Endothelial cell of umbilical vein (primary cell): ENCODE data around the gene DNAJC9. TPM values are rescaled to one million over a fixed set of nuclear protein-coding genes. Genes with fewer than 3 reads are reported as not detected.

Experiments used
- BruUV-seq: library from RNA; stranded (reverse); fragments of 400-500 nt; replicated peaks from 2 replicates; lab custom pipeline; 2021; lab: Mats Ljungman, UMichigan
- CTCF ChIA-PET: fragments of 300-600, 350-600 bp; sonication (Branson Sonifier 250); formaldehyde crosslinking; loops from one replicate; lab custom pipeline; 2021; ENCODE audit warnings: antibody characterized with exemption, inconsistent platforms; lab: Charles Lee
- POLR2A ChIA-PET: fragments of 300-600, 350-600 bp; sonication (Branson Sonifier 250); formaldehyde crosslinking; loops from one replicate; lab custom pipeline; 2021; ENCODE audit warnings: antibody characterized with exemption, inconsistent platforms; lab: Charles Lee
- DNase-seq: peaks from one replicate; pipeline ENCODE4 v3.0.0-alpha.2; 2011; ENCODE audit warnings: low read depth, low spot score
- FAIRE-seq: peaks from 2 replicates; lab custom pipeline; 2011; peaks lifted over from hg19 to GRCh38; lab: Jason Lieb, UNC
- H2AFZ ChIP-seq: 2 replicates; pipeline ENCODE4 v1.6.0; 2012; ENCODE audit warnings: low read depth, low read length, control low read depth, inconsistent platforms
- H3K27ac ChIP-seq: 2 replicates; pipeline ENCODE4 v1.5.1; 2011; ENCODE audit warnings: low read depth, mild to moderate bottlenecking, control low read depth, low read length, moderate library complexity; ENCODE audit not compliant: insufficient read depth
- H3K27me3 ChIP-seq, 2 experiments: 2 replicates each; pipeline versions ENCODE4 v1.6.0 to v1.6.1; 2011; ENCODE audit warnings: low read length in 2 of 2, mixed read lengths in 1 of 2; ENCODE audit not compliant: control insufficient read depth in 2 of 2, insufficient read depth in 2 of 2
- H3K36me3 ChIP-seq, 2 experiments: 2 replicates in 1 of 2; 3 replicates in 1 of 2; pipeline ENCODE4 v1.5.1; 2011; ENCODE audit warnings: low read length in 2 of 2, mild to moderate bottlenecking in 1 of 2, moderate library complexity in 1 of 2; ENCODE audit not compliant: control insufficient read depth in 2 of 2, insufficient read depth in 2 of 2; ENCODE audit errors: extremely low read depth in 1 of 2
- H3K4me1 ChIP-seq: 3 replicates; pipeline ENCODE4 v1.5.1; 2011; ENCODE audit warnings: mild to moderate bottlenecking, low read length; ENCODE audit not compliant: control insufficient read depth, insufficient read depth; ENCODE audit errors: extremely low read depth
- H3K4me2 ChIP-seq: 2 replicates; pipeline ENCODE4 v1.6.1; 2011; ENCODE audit warnings: low read length, control low read depth, mixed read lengths; ENCODE audit not compliant: insufficient read depth
- H3K4me3 ChIP-seq, 3 experiments: fragments of 200-600 bp in 1 of 3; sonication (generic), shearing (Covaris generic) in 1 of 3; replicated peaks in 1 of 3; 2 replicates each; pipeline ENCODE4 v1.5.1; 2011 to 2016; ENCODE audit warnings: control low read depth in 3 of 3, low read length in 3 of 3, mild to moderate bottlenecking in 2 of 3, inconsistent platforms in 1 of 3, low read depth in 1 of 3, moderate library complexity in 1 of 3; ENCODE audit not compliant: insufficient read depth in 1 of 3
- H3K79me2 ChIP-seq: 2 replicates; pipeline ENCODE4 v1.6.0; 2012; ENCODE audit warnings: low read length, inconsistent platforms; ENCODE audit not compliant: control insufficient read depth, insufficient read depth
- H3K9ac ChIP-seq: replicated peaks from 2 replicates; pipeline ENCODE3; 2011; ENCODE audit warnings: low read length, control low read depth; ENCODE audit not compliant: insufficient read depth; ENCODE audit errors: extremely low read depth
- H3K9me1 ChIP-seq: replicated peaks from 3 replicates; pipeline ENCODE4 v1.6.0; 2011; ENCODE audit warnings: mild to moderate bottlenecking, low read length; ENCODE audit not compliant: control insufficient read depth, insufficient read depth; ENCODE audit errors: extremely low read depth
- H3K9me3 ChIP-seq: replicated peaks from 2 replicates; pipeline ENCODE4 v1.5.1; 2012; ENCODE audit warnings: low read length, inconsistent platforms; ENCODE audit not compliant: control insufficient read depth, insufficient read depth
- H4K20me1 ChIP-seq: replicated peaks from 2 replicates; pipeline ENCODE3; 2011; ENCODE audit warnings: mild to moderate bottlenecking, low read length; ENCODE audit not compliant: control insufficient read depth, insufficient read depth; ENCODE audit errors: extremely low read depth
- CTCF ChIP-seq, 2 donors: IDR thresholded peaks; 1 replicate in 1 of 2; 2 replicates in 1 of 2; pipeline ENCODE4 v1.5.1; 2011; ENCODE audit warnings: low read length in 2 of 2, mild to moderate bottlenecking in 2 of 2, moderate library complexity in 2 of 2, control low read depth in 1 of 2, inconsistent platforms in 1 of 2, low read depth in 1 of 2; ENCODE audit not compliant: insufficient read depth in 1 of 2; ENCODE audit errors: extremely low read depth in 1 of 2
- EZH2 ChIP-seq: IDR thresholded peaks from 2 replicates; pipeline ENCODE4 v1.6.1; 2012; ENCODE audit warnings: borderline replicate concordance, low read depth, mild to moderate bottlenecking, moderate library complexity, low read length, inconsistent platforms; ENCODE audit not compliant: severe bottlenecking
- FOS ChIP-seq: IDR thresholded peaks from 2 replicates; pipeline ENCODE4 v1.6.1; 2011; ENCODE audit warnings: mild to moderate bottlenecking, low read length, moderate library complexity, borderline replicate concordance; ENCODE audit not compliant: insufficient read depth
- GATA2 ChIP-seq: IDR thresholded peaks from 2 replicates; pipeline ENCODE4 v1.7.0; 2011; ENCODE audit warnings: low read depth, mild to moderate bottlenecking, moderate library complexity, mixed read lengths, low read length; ENCODE audit not compliant: insufficient read length, insufficient read depth
- JUN ChIP-seq: IDR thresholded peaks from 2 replicates; pipeline ENCODE4 v1.6.1; 2011; ENCODE audit warnings: borderline replicate concordance, low read depth; ENCODE audit not compliant: insufficient read length, insufficient read depth
- MAX ChIP-seq: IDR thresholded peaks from 2 replicates; pipeline ENCODE4 v1.6.1; 2011; ENCODE audit not compliant: insufficient read depth, insufficient read length
- MYC ChIP-seq: IDR thresholded peaks from one replicate; pipeline ENCODE4 v1.6.1; 2011; ENCODE audit warnings: mild to moderate bottlenecking, low read depth, low read length
- POLR2A ChIP-seq: IDR thresholded peaks from 2 replicates; pipeline ENCODE4 v1.6.1; 2012; ENCODE audit warnings: low read depth, mild to moderate bottlenecking, control low read depth, low read length
- POLR2AphosphoS5 ChIP-seq: IDR thresholded peaks from 2 replicates; pipeline ENCODE4 v1.6.1; 2012; ENCODE audit warnings: low read depth, mild to moderate bottlenecking, control low read depth, low read length, moderate library complexity; ENCODE audit not compliant: insufficient read depth
- dilution Hi-C: fragments of 300-500 bp; cut with MboI; formaldehyde crosslinking; loops from one replicate; pipeline ENCODE4 v1.15.0; 2019; ENCODE audit warnings: low sequenced_read_pairs; ENCODE audit not compliant: extremely low pct_ligation_motif_present
- intact Hi-C: fragments of 100-400 bp; cut with micrococcal nuclease; formaldehyde crosslinking; loops from one replicate; pipeline ENCODE4 v1.10.0; 2022
- polyA plus RNA-seq, 4 experiments: library from polyadenylated mRNA; depleted of rRNA in 3 of 4; stranded (reverse) in 3 of 4; unstranded in 1 of 4; fragments of >200 nt; gene quantifications; 2 replicates each; pipeline versions ENCODE4 v1.2.1 to v1.2.3, GENCODE V29; 2011 to 2012; ENCODE audit warnings: missing spikeins in 1 of 4
- total RNA-seq: library from RNA; stranded (reverse); gene quantifications from 2 replicates; pipeline ENCODE4 v1.2.3, GENCODE V29; 2021

The DNAJC9 gene
- total and polyA plus RNA-seq, 2 donors (not counting 3 experiments of a cell fraction or from before 2014, with no cell fraction given) = 29.1 to 47.1 TPM

- Histone ChIP-seq H3K4me2 (no peak overlapping the region), H3K4me3 (no peak overlapping the region), H3K9me1 (no peaks in the 10 kb centered on the region), H3K27ac (no peak overlapping the region), H3K4me1 (no peaks in the 10 kb centered on the region), H4K20me1 (no peaks in the 10 kb centered on the region), H2AFZ (no peak overlapping the region), H3K36me3 (peaks cover 0 to 2% of the 10 kb centered on the region in 2 experiments), H3K79me2 (no peaks in the 10 kb centered on the region), H3K9me3 (no peaks in the 10 kb centered on the region), H3K9ac (no peak overlapping the region), H3K27me3 (no peaks in the 10 kb centered on the region)
- DNase-seq (no peak), FAIRE-seq (no peak)
- TF ChIP-seq FOS = no peak
- TF ChIP-seq GATA2 = no peak
- TF ChIP-seq EZH2 = no peak
- no peak for TF ChIP-seq JUN
- no peak for TF ChIP-seq POLR2AphosphoS5
- TF ChIP-seq MAX = no peak
- TF ChIP-seq CTCF (IDR thresholded peaks at IDR 0.05; ENCODE audit: extremely low read depth in 1 of 2, insufficient read depth in 1 of 2, low read depth in 1 of 2, low read length in 2 of 2) = no peak
- no peak for TF ChIP-seq MYC
- no peak for TF ChIP-seq POLR2A
- POLR2A ChIA-PET = no interaction called here
- dilution Hi-C loops = no loop called here
- CTCF ChIA-PET = interaction anchor here (0.9 kb wide), 1 partner anchor 47 kb away, joined by 3 read pairs; no protein-coding TSS in a partner anchor
- no TSS peak for BruUV-seq
- intact Hi-C loops = no loop called here
Measured at GRCh38 chr10:73211106-73211811, 35.8 kb downstream of the DNAJC9 start.
